SKM-1 treated with dmso at 0.1 percent for 144 hours (cell line): Measurements from ENCODE around the gene CNPY2.

ENCODE experiments used
- DNase-seq: peaks from one replicate; lab custom pipeline; 2025; ENCODE audit not compliant: unreplicated experiment; lab: John Stamatoyannopoulos, UW

CNPY2 gene

GRCh38 chr12:56260380-56260779 is 55.4 kb downstream of the CNPY2 start:
- no peak for DNase-seq
